ENCODE measurements around the gene PDK4. TPM values are rescaled to one million over a fixed set of nuclear protein-coding genes. Genes with fewer than 3 reads are reported as not detected.

The PDK4 gene
- total RNA-seq, 2 donors from 2014 or later = 11.1 to 27.6 TPM

DNA sequence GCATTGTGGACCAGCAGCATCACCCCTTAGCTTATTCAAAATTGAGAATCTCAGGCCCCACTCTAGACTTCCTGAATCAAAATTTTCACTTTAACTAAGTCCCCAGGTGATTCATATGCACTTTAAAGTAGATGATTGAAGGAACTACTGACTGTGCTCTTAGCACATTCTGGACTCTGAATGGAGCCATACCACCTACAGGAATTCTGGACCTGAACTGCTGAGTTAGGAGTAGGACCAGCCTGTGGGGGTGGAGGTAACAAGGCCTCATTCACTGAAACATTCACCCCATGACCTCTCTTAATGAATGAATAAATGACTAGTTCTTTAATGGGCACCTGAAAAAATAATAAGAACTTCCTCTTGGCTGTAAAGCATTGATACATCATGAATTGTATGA lies 7.3 kb downstream of the PDK4 start:
- H3K27ac ChIP-seq = no peak overlapping the region
- no peak for DNase-seq
- no peaks in the 10 kb centered on the region for H3K9me3 ChIP-seq
- intact Hi-C loops (cut with DNase I) = no loop called here
- H3K9ac ChIP-seq (ENCODE audit: low read depth in 2 of 2, low read length in 2 of 2) = no peak overlapping the region
- no peaks in the 10 kb centered on the region for H3K4me1 ChIP-seq
- no peaks in the 10 kb centered on the region for H3K27me3 ChIP-seq
- no peak overlapping the region for H3K4me3 ChIP-seq
- no peaks in the 10 kb centered on the region for H3K36me3 ChIP-seq
- TF ChIP-seq, protein P1, sequence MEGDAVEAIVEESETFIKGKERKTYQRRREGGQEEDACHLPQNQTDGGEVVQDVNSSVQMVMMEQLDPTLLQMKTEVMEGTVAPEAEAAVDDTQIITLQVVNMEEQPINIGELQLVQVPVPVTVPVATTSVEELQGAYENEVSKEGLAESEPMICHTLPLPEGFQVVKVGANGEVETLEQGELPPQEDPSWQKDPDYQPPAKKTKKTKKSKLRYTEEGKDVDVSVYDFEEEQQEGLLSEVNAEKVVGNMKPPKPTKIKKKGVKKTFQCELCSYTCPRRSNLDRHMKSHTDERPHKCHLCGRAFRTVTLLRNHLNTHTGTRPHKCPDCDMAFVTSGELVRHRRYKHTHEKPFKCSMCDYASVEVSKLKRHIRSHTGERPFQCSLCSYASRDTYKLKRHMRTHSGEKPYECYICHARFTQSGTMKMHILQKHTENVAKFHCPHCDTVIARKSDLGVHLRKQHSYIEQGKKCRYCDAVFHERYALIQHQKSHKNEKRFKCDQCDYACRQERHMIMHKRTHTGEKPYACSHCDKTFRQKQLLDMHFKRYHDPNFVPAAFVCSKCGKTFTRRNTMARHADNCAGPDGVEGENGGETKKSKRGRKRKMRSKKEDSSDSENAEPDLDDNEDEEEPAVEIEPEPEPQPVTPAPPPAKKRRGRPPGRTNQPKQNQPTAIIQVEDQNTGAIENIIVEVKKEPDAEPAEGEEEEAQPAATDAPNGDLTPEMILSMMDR (IDR thresholded peaks at IDR 0.05) = no peak

DNA sequence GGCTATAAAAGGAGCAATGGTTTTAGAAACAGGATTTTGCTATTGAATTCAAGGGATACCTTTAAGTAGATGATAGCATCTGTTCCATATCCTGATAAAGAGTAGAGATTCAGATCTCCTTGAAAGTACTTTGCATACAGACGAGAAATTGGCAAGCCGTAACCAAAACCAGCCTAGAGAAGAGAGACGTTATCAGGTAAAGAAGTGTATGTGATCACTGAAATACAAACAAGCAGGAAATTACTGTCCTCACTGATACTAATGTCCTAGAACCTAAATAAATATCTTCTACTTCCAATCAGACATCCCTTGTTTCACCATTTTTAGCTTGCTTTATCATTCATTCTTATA lies 9.4 kb downstream of the PDK4 start:
- Histone ChIP-seq H3K36me3 (no peaks in the 10 kb centered on the region), H3K4me3 (no peak overlapping the region), H3K27ac (no peak overlapping the region)

DNA sequence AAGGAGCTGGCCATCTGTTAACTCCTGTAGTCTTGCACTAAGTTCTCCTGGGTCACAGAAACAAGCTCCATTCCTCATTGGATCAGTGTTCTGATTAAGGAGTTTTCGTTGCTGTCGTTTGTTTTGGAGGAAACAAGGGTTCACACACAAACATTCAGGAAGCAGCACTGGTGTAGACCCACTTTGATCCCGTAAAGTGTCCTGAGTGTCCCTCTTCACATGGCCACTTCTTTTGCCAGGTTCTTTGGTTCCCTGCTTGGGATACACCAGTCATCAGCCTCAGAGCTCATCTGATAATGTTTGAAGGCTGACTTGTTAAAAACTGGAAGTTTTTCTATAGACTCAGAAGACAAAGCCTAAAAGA lies 10.9 kb downstream of the PDK4 start:
- TF ChIP-seq, protein P1 (IDR thresholded peaks at IDR 0.05) = no peak
- no peak overlapping the region for H3K9ac ChIP-seq (ENCODE audit: low read depth in 2 of 2, low read length in 2 of 2)
- no peaks in the 10 kb centered on the region for H3K36me3 ChIP-seq
- H3K9me3 ChIP-seq = no peaks in the 10 kb centered on the region
- no peaks in the 10 kb centered on the region for H3K4me1 ChIP-seq
- H3K4me3 ChIP-seq = no peak overlapping the region
- no peaks in the 10 kb centered on the region for H3K27me3 ChIP-seq
- H3K27ac ChIP-seq = no peak overlapping the region
- intact Hi-C loops (cut with DNase I) = no loop called here
- DNase-seq = no peak

More for the DNA sequence above, 9.4 kb downstream of the PDK4 start:
- Histone ChIP-seq H3K27me3 (no peaks in the 10 kb centered on the region), H3K9ac (ENCODE audit: low read depth in 2 of 2, low read length in 2 of 2) (no peak overlapping the region), H3K9me3 (no peaks in the 10 kb centered on the region), H3K4me1 (no peaks in the 10 kb centered on the region)
- no peak for DNase-seq
- intact Hi-C loops (cut with DNase I) = no loop called here
- TF ChIP-seq, protein P1 (IDR thresholded peaks at IDR 0.05) = no peak

DNA sequence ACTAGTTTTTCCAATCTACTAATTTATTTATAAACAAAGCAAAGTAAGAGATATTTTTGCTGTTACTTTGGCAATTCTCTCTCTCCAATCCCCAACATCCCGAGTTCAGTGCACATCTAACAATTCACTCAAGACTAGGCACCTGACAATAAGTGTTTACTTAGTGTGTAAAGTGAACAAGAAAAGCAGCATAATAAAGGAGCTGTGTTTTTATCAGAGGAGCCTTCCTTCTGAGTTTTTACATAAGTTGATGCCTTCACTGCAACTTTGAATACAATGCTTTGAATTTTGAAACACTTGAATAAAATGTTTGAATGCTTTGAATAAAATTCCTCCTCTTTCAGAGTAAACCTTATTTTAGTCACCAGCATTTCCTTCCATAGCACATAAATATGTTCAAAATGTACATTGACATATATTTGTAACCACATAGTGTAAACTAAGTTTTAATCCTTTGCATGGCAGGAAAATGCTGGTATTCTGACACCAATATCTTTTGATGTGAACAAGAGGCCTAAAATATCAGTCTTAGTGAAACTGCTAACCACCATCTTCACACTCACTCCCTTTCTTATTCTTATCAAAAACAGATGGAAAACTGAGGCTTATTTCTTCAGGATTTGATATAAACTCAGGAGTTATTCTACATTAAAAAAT lies 11.4 kb downstream of the PDK4 start:
- H3K36me3 ChIP-seq = no peaks in the 10 kb centered on the region
- no peak overlapping the region for H3K4me3 ChIP-seq
- DNase-seq = no peak
- TF ChIP-seq, protein P1 (IDR thresholded peaks at IDR 0.05) = no peak
- intact Hi-C loops (cut with DNase I) = no loop called here
- no peaks in the 10 kb centered on the region for H3K4me1 ChIP-seq
- H3K9ac ChIP-seq (ENCODE audit: low read depth in 2 of 2, low read length in 2 of 2) = no peak overlapping the region
- H3K27me3 ChIP-seq = no peaks in the 10 kb centered on the region
- H3K27ac ChIP-seq = no peak overlapping the region
- H3K9me3 ChIP-seq = no peaks in the 10 kb centered on the region

DNA sequence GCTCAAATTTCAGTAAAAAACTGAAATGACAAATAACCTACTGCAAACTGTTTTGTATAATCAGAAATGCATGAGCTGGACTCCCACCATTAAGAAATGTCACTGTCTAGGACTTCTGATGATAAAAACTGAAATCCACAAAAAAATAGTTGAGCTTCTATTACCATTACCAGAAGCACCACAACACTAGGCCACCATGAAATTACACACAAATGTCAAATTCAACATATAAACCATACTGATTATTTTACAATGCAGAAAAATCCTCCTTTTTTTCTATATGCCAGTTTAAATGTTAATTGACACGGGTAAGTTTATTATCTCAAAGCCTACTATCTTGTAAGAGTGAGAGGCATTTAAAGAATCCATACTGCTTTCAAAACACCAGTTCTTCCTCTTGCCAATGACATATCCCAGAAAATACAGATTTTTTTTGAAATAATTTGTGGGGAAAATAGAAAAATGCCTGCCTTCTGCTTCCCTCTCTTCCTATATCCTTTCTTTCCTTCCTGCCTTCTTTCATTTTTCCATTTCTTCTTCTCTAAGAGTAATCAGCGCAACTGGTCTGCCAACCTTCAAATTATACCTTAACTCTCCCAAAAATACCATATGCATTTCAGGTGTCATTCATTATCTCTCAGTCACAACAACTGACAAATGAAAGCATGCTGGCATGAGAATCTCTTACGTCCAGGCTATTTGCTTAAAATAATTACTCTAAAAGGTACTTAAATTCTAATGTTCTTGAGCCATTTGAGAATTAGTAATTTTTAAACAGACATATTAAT lies 12.3 kb downstream of the PDK4 start:
- Histone ChIP-seq H3K27me3 (no peaks in the 10 kb centered on the region), H3K9ac (ENCODE audit: low read depth in 2 of 2, low read length in 2 of 2) (no peak overlapping the region), H3K9me3 (no peaks in the 10 kb centered on the region), H3K36me3 (no peaks in the 10 kb centered on the region), H3K4me3 (no peak overlapping the region), H3K27ac (no peak overlapping the region), H3K4me1 (no peaks in the 10 kb centered on the region)
- TF ChIP-seq, protein P1 (IDR thresholded peaks at IDR 0.05) = no peak
- no peak for DNase-seq
- intact Hi-C loops (cut with DNase I) = no loop called here
